NB4 (cell line): ENCODE results near the gene BCAS3.

ENCODE experiments used
- CTCF ChIP-seq: IDR thresholded peaks from one replicate; pipeline ENCODE4 v1.5.1; 2012; ENCODE audit warnings: low read depth, low read length
- POLR2A ChIP-seq: IDR thresholded peaks from 2 replicates; pipeline ENCODE4 v1.6.1; 2011; ENCODE audit warnings: mild to moderate bottlenecking; ENCODE audit not compliant: insufficient read length; ENCODE audit errors: extremely low read depth

DNA sequence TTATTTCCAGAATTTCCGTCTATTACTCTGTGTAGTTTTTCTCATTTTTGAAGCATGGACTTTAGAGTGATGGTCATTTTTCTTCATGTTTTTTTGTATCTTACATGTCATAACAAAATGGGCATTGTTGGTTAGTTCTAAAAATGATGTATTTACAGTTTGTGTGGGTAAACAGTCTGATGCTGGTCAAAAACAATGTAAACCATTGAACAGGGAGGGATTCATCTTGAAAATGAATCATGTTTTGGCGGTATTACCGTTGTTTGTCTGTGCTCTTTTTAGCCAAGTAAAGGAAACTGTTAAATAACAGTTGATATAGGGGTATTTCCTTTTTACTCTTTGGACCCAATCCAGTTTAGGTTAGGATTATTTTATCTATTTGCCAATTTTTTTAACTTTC is 315.8 kb downstream of the BCAS3 start:
- TF ChIP-seq POLR2A: no peak
- TF ChIP-seq CTCF: no peak
